Bronchial epithelial cell (primary cell): Measurements from ENCODE around the gene ALG14. TPM values are rescaled to one million over a fixed set of nuclear protein-coding genes. Genes with fewer than 3 reads are reported as not detected.

ENCODE experiments used
- DNase-seq: peaks from one replicate; pipeline ENCODE4 v3.0.0-alpha.2; 2010; ENCODE audit warnings: low read depth
- FAIRE-seq: peaks from 2 replicates; lab custom pipeline; 2011; peaks lifted over from hg19 to GRCh38; lab: Jason Lieb, UNC
- H3K27me3 ChIP-seq: 2 replicates; pipeline ENCODE4 v1.5.1; 2011; ENCODE audit warnings: low read length; ENCODE audit not compliant: control insufficient read depth, insufficient read depth
- H3K36me3 ChIP-seq: 2 replicates; pipeline ENCODE4 v1.5.1; 2011; ENCODE audit warnings: low read length; ENCODE audit not compliant: control insufficient read depth, insufficient read depth
- H3K4me3 ChIP-seq: 2 replicates; pipeline ENCODE4 v1.5.1; 2011; ENCODE audit warnings: mild to moderate bottlenecking, low read depth, low read length, control low read depth
- total RNA-seq: library from RNA; depleted of rRNA; stranded (reverse); fragments of >200 nt; gene quantifications from 2 replicates; pipeline ENCODE4 v1.2.1, GENCODE V29; 2014
- TF ChIP-seq, protein P1 (sequence below): IDR thresholded peaks from 2 replicates; pipeline ENCODE4 v1.5.1; 2011; ENCODE audit warnings: mild to moderate bottlenecking, moderate library complexity, low read length, control low read depth, inconsistent platforms; ENCODE audit not compliant: insufficient read depth, severe bottlenecking

Gene ALG14
- total RNA-seq, 1 donor from 2014 or later, result 0.53 TPM

GRCh38 chr1:94958081-94958480, 114.7 kb downstream of the ALG14 start:
- Histone ChIP-seq H3K27me3 (no peaks in the 10 kb centered on the region), H3K36me3 (no peaks in the 10 kb centered on the region), H3K4me3 (no peak overlapping the region)
- TF ChIP-seq, protein P1, sequence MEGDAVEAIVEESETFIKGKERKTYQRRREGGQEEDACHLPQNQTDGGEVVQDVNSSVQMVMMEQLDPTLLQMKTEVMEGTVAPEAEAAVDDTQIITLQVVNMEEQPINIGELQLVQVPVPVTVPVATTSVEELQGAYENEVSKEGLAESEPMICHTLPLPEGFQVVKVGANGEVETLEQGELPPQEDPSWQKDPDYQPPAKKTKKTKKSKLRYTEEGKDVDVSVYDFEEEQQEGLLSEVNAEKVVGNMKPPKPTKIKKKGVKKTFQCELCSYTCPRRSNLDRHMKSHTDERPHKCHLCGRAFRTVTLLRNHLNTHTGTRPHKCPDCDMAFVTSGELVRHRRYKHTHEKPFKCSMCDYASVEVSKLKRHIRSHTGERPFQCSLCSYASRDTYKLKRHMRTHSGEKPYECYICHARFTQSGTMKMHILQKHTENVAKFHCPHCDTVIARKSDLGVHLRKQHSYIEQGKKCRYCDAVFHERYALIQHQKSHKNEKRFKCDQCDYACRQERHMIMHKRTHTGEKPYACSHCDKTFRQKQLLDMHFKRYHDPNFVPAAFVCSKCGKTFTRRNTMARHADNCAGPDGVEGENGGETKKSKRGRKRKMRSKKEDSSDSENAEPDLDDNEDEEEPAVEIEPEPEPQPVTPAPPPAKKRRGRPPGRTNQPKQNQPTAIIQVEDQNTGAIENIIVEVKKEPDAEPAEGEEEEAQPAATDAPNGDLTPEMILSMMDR, result no peak
- FAIRE-seq, result no peak
- no peak for DNase-seq

- H3K36me3 ChIP-seq, result no peaks in the 10 kb centered on the region
- TF ChIP-seq, protein P1, result no peak
- DNase-seq, result peak; percentile 55
- FAIRE-seq, result no peak
- no peak overlapping the region for H3K4me3 ChIP-seq
- H3K27me3 ChIP-seq, result no peaks in the 10 kb centered on the region
Measured at GRCh38 chr1:94955767-94956632, 116.8 kb downstream of the ALG14 start.

DNA sequence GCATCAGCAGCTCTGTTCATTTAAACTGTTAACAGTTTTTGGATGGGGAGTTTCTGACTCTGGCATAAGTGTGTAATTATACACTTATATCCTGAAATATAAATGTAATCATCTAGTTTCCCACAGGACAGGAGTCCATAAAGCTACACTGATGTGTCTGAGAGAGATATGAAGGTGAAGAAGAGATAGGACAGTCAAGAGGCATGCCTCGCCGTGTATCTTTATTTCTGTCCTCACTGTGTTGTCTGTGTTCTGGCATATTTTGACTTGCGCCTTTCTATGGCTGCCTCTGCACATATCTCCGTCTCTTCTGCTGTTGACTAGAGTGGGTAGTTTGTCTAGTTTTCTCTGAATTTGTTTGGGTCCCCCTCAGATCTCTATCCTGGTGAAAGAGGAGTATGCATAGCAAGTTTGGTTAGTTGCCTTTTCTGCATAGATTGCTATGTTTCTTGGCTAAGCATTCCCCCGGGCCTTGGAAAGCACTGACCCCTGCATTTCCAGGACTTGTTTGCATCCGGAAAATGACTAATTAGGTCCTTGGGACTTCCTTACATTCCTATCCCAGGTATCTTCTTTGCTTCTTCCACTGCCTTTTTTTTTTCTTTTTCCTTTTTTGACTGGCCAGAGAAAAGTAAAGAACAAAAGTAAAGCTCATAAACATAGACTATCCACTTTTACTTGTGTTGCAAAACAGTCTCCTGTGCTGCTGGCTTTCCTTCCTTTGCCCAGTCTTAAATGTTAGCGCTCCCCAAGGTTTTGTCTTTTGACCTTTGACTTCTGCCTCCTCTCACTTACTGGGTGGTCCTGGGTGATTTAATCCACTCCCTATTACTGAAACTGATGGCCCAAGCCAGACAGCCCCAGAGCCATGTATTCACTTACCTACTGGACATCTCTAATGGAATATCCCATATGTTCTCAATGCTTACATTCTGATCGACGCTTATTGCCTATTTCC, 118.2 kb downstream of the ALG14 start:
- DNase-seq (no peak), FAIRE-seq (no peak)
- TF ChIP-seq, protein P1, result no peak
- Histone ChIP-seq H3K36me3 (no peaks in the 10 kb centered on the region), H3K4me3 (no peak overlapping the region), H3K27me3 (no peaks in the 10 kb centered on the region)

DNA sequence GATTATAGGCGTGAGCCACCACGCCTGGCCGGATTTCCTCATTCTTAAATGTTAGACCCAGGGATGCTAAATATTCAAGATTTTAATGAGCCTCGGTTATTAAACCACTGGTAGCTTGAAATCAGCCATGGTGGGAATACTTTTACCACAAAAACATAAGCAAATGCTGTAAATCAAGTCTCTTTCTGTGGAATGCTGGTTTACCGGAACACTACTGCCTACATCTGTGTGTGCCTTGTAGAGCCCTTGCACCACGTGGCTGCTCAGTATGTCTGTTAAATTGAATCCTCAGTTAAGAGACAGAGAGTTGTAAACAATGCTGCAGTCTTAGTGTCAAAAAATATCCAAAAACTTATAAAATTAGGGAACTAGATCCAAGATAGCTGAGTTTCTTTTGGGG, 119.0 kb downstream of the ALG14 start:
- FAIRE-seq (no peak), DNase-seq (no peak)
- no peak overlapping the region for H3K4me3 ChIP-seq
- TF ChIP-seq, protein P1, result no peak
- H3K27me3 ChIP-seq, result no peaks in the 10 kb centered on the region
- no peaks in the 10 kb centered on the region for H3K36me3 ChIP-seq

DNA sequence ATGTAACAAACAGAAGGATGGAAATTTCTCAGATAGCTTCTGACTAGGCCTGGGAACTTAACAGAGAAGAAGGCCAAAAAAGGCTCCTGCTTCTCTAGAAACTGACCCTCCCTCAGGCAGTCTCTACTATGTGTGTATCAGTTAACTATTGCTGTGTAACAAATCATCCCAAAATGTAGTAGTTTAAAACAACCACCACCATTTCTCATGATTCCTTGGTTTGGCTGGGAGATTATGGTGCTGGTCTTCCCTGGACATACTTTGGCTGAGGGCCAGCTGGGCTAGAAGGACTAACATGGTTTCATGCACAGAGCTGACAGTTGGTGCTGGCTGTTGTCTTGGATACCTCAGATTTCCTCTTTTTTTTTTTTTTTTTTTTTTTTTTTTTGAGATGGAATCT, 119.6 kb downstream of the ALG14 start:
- no peak for FAIRE-seq
- TF ChIP-seq, protein P1, result no peak
- H3K4me3 ChIP-seq, result no peak overlapping the region
- DNase-seq, result no peak
- no peaks in the 10 kb centered on the region for H3K27me3 ChIP-seq
- no peaks in the 10 kb centered on the region for H3K36me3 ChIP-seq
